ENCODE measurements around the gene ABLIM1.

GRCh38 chr10:114448897-114449296, 209.2 kb downstream of the ABLIM1 start:
- TF ChIP-seq CTCF (conservative IDR thresholded peaks at IDR 0.05 in 1 of 2, IDR thresholded peaks at IDR 0.05 in 1 of 2; ENCODE audit: low read depth in 1 of 2, low read length in 2 of 2), result no peak
- no peak for TF ChIP-seq EZH2 (IDR thresholded peaks at IDR 0.05; ENCODE audit: low read length, missing control alignments)

Data from fibroblast of lung (primary cell).